Daoy (cell line): ENCODE data around the gene ESRRA. TPM values are rescaled to one million over a fixed set of nuclear protein-coding genes. Genes with fewer than 3 reads are reported as not detected.

Experiments used
- DNase-seq: peaks from one replicate; pipeline ENCODE4 v3.0.0-alpha.2; 2015; ENCODE audit warnings: low read depth
- total RNA-seq: library from RNA; depleted of rRNA; stranded (reverse); fragments of >200 nt; shearing (Covaris generic); gene quantifications from 2 replicates; pipeline ENCODE4 v1.2.3, GENCODE V29; 2014; rRNA removed

ESRRA gene
- 35.0 and 37.5 TPM in 2 replicates for total RNA-seq

DNA sequence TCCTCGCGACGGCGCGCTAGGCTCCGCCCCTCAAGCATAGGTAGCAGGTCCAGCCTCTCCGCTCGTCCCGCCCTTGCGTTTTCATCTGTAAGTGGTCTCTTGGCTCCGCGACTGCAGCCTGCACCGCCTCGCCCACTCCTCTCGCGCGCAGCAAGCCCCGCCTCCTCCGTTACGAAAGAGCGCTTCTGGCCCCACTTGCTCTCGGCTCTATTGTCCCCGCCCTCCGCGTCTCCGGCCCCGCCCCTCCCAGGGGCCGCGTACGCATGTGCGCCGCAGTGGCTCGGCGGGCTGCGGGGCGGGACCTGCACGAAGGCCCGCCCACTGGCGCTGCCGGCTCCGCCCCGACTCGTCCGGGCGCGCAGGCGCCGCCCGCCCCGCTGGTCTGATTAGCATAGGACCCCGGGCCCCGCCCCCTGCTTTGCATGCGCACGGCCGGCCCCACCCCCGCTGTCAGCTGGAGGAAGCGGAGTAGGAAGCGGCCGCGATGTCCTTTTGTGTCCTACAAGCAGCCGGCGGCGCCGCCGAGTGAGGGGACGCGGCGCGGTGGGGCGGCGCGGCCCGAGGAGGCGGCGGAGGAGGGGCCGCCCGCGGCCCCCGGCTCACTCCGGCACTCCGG is at the start of gene ESRRA:
TSS of gene ESRRA (plus strand) at position 450 of the 616 bp plus-strand sequence. CDS start 1,656 bp downstream, outside the sequence.
- DNase-seq, result peak; percentile 98

DNA sequence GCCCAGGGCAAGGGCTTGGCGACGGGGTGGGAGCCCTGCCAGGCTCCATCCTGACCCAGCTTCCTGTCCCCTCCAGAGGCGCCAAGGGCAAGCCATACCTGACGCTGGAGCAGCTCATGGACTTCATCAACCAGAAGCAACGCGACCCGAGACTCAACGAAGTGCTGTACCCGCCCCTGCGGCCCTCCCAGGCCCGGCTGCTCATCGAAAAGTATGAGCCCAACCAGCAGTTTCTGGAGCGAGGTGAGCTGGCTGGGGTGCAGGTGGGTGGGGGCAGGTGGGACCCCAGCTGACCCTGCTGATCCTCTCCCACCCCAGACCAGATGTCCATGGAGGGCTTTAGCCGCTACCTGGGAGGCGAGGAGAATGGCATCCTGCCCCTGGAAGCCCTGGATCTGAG is 49.0 kb upstream of the ESRRA start:
- no peak for DNase-seq

DNA sequence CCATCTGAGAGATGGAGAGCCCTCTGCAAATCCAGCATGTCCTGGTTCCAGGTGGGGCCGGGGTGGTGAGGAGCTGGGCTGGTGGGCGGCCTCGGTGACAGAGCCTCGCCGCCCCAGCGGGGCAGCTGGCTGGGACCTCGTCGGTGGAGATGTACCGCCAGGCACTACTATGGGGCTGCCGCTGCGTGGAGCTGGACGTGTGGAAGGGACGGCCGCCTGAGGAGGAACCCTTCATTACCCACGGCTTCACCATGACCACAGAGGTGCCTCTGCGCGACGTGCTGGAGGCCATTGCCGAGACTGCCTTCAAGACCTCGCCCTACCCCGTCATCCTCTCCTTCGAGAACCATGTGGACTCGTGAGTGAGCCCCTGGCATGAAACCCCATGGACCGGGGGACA is 47.0 kb upstream of the ESRRA start:
- no peak for DNase-seq

DNA sequence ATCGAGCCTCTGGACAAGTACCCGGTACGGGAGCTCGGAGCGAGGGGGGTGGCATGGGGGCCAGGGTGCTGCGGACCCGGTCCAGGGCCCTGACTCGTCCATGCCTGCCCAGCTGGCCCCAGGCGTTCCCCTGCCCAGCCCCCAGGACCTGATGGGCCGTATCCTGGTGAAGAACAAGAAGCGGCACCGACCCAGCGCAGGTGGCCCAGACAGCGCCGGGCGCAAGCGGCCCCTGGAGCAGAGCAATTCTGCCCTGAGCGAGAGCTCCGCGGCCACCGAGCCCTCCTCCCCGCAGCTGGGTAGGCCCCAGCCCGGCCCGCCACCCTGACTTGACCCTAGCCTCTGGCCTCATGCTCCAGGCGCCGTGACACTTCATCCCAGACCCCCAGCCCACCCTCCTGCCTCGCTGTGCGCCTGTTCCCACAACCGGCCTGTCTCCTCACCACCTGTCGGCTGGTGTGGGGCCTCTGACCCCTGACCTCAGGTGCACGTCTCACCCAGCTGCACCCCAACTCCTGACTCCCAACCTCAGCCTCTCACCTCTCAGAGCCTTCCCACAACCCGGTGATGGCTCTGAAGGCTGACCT is 46.3 kb upstream of the ESRRA start:
- DNase-seq, result no peak

DNA sequence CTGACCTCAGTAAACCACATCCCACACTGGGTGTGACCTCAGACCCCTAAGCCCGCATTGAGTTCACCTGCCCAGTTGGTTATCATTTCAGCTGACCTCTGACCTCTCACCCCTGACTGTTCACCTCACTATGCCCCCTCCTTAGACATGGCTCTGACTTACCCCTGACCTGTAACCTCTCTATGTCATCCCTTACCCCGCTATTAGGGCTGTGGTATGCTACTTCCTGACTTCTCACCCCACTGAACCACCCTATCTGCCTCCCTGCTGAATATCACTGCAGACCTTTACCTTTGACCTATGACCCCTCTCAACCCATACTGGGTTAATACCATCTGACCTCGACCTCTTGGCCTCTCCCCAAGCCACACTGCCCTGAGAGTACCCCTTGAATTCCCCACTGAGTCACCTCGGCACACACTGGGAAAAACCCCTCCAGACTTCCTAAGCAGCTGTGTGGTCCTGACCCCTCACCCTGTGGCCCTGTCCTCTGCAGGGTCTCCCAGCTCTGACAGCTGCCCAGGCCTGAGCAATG is 45.7 kb upstream of the ESRRA start:
- DNase-seq, result no peak

DNA sequence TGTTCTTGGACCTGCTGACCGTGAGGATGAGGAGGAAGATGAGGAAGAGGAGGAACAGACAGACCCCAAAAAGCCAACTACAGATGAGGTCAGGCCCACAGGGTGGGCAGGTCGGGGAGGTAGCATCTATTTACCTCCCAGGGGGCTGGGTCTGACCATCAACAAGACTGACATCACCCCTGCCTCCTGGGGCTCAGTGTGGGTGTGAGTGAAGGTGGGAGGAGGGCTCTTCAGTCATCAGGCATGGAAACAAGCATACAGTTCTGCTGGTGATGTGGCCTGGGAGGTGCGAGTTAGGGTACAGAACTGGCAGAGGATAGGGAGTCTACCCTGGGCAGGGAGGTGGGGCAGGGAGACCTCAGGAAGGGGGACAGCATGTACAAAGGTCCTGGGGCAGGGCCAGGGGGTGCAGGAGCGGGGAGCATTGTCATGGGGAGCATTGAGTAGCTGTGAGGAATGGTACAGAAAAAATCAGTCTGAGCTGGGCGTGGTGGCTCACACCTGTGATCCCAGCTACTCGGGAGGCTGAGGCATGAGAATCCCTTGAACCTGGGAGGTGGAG is 45.1 kb upstream of the ESRRA start:
- no peak for DNase-seq

DNA sequence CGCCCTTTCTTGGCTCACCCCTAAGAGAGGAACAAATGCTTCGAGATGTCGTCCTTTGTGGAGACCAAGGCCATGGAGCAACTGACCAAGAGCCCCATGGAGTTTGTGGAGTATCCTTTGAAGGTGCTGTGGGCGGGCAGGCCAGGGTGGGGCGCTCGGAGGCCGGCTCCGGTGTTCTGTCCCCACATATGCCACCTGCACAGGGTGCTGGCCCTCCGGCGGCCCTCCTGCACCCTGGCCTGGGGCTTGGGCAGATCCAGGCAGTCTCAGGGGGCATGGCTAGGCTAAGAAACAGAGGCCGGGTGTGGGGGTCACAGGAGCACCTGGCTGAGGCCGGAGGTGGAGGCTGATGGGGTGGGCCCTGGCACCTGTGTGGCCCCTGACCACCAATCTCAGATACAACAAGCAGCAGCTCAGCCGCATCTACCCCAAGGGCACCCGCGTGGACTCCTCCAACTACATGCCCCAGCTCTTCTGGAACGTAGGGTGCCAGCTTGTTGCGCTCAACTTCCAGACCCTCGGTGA is 43.7 kb upstream of the ESRRA start:
- DNase-seq, result no peak

DNA sequence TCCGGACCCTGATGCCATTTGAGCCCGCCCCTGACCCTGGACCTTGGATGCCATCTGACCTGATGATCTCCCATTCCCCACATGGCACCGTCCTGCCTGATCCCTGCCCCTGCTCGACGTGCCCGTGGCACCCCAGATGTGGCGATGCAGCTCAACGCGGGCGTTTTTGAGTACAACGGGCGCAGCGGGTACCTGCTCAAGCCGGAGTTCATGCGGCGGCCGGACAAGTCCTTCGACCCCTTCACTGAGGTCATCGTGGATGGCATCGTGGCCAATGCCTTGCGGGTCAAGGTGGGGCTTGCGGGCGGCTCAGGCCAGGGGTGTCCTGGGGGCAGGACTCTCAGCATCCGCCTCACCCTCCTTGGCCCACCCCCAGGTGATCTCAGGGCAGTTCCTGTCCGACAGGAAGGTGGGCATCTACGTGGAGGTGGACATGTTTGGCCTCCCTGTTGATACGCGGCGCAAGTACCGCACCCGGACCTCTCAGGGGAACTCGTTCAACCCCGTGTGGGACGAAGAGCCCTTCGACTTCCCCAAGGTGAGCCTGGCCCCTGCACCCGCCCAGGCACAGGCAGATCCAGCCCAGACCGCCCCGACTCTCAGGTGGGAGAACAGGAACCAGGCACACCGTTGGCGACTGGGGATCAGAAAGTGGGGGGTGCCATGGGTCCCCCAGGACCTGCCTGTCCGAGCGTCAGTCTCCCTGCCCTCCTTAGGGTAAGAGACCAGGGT is 42.9 kb upstream of the ESRRA start:
- DNase-seq, result no peak

DNA sequence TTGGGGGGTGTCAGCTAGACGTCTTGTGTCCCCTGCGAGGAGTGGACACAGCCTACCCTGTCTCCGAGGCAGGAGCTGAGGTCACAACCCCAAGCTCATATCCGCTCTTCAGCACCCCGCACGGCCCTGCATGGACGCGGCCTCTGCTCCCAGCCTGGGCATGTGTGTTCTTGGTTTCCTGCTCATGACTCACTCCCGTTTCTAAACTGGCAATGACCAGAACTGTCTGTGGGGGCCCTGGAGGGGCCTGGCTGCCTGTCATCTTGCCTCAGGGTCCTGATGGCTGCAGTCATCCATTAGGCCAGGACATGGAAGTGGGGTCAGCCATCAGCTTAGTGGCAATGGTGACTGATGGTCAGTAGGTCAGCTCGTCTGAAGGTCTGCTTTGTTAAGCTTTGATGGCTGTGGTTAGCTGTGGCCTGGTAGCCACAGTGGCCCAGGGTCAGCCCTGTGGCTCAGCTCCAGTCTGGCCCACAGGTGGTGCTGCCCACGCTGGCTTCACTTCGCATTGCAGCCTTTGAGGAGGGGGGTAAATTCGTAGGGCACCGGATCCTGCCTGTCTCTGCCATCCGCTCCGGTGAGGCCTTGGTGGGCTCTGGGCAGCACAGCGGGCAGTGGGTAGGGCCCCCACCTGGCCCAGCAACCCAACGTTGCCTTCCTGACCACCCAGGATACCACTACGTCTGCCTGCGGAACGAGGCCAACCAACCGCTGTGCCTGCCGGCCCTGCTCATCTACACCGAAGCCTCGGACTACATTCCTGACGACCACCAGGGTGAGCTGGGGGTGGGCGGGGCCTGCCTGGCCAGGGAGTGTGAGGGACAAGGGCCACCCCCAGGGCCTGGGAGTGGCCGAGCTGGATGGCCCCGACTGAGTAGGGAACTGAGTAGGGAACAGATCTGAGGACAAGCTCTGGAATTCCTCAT is 42.0 kb upstream of the ESRRA start:
- peak; percentile 77 for DNase-seq

DNA sequence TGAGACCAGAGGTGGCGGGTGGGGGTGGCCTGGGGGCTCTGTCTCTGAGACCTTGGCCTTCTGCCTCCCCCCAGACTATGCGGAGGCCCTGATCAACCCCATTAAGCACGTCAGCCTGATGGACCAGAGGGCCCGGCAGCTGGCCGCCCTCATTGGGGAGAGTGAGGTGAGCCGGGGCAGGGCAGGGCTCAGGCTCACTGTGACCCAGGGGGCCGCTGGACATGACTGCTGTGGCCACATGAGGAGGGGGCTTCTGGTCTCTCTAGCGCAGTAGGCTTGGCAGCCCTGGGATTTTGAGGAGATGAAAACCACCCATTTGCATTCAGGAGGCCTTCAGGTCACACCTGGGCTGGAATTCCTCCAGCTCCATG is 41.4 kb upstream of the ESRRA start:
- no peak for DNase-seq

DNA sequence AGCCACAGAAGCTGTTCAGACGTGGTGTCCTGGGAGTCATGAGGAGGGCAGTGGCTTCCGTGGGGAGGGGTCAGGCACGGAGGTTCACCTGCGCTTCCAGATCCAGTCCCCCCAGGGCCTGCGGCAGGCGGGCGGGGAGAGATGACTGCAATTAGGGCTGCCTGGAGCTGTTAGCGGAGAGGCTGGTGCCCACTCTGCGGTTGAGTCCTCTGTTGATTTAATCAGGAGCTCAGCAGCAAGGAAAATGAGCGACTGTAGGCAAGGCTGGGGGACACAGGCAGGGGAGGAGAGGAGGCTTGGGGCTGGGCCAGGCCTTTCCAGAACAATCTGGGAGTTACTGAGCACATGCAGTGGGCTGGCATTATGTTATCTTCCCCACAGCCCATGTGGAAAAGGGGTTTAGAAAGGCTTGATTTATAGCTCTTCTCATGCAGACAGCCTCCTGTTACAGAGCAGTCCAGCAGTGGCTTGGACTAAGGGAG is 40.9 kb upstream of the ESRRA start:
- DNase-seq, result no peak

DNA sequence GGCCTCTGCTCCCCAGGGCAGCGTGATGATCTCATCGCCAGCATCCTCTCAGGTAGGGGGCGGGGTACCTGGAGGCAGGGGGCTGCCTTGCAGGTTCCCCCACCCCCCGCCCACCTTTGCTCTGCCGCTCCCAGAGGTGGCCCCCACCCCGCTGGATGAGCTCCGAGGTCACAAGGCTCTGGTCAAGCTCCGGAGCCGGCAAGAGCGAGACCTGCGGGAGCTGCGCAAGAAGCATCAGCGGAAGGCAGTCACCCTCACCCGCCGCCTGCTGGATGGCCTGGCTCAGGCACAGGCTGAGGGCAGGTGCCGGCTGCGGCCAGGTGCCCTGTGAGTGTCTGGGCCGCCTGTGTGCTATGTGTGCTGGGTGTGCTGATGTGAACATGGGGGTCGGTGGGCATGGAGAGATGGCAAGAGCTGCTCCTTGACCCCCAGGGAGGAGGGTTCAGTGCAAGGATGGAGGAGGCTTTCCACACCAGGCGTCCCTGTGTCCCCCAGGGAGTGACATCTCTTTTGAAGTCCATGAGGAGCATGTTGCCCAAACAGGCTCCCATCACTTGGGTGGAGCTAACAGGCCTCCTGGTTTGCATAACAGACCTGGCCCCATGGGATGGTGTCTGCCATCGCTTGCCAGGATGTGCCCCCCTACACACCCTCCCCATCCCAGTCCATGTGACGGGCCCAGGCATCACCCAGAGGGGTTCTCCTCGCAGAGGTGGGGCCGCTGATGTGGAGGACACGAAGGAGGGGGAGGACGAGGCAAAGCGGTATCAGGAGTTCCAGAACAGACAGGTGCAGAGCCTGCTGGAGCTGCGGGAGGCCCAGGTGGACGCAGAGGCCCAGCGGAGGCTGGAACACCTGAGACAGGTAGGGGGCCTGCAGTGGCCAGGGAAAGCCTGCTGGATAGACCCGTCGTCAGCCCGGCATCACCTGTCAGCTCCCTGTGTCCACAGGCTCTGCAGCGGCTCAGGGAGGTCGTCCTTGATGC is 39.9 kb upstream of the ESRRA start:
- no peak for DNase-seq

DNA sequence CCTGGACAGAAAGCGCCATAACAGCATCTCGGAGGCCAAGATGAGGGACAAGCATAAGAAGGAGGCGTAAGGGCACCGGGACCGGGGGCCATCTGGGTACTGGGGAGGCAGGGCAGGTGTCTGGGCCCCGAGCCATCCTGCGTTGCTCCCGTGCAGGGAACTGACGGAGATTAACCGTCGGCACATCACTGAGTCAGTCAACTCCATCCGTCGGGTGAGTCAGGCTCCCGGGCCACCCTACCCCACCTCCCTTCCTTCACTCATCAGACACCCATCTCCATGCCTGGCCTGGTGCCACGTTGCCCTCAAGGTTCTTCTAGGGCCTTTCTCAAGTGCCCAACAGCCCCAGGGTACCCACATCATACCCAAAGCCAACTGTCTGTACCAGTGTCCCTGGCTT is 39.0 kb upstream of the ESRRA start:
- no peak for DNase-seq

DNA sequence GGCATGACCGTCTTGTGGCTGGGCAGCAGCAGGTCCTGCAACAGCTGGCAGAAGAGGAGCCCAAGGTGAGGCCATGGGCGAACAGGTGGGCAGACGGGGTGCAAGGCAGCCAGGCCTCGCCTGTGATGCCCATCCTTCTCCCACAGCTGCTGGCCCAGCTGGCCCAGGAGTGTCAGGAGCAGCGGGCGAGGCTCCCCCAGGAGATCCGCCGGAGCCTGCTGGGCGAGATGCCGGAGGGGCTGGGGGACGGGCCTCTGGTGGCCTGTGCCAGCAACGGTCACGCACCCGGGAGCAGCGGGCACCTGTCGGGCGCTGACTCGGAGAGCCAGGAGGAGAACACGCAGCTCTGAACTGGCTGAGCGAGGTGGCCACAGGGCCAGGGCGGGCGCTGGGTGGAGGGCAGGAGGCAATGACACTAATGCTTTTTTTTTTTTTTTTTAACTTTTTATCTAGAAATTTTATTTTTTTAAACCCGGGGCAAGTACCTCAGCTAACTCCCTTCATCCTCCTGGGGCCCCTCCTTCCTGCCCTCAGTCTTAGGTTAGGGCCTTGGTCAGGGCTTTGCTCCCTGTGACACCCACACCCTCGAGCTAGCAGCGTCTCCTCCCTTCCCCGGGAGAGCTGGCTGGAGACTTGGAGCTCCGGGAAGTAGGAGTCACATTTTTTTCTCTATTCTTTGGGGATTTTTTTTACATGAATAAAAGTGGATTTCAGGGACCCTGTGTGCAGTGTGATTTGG is 37.9 kb upstream of the ESRRA start:
- no peak for DNase-seq

DNA sequence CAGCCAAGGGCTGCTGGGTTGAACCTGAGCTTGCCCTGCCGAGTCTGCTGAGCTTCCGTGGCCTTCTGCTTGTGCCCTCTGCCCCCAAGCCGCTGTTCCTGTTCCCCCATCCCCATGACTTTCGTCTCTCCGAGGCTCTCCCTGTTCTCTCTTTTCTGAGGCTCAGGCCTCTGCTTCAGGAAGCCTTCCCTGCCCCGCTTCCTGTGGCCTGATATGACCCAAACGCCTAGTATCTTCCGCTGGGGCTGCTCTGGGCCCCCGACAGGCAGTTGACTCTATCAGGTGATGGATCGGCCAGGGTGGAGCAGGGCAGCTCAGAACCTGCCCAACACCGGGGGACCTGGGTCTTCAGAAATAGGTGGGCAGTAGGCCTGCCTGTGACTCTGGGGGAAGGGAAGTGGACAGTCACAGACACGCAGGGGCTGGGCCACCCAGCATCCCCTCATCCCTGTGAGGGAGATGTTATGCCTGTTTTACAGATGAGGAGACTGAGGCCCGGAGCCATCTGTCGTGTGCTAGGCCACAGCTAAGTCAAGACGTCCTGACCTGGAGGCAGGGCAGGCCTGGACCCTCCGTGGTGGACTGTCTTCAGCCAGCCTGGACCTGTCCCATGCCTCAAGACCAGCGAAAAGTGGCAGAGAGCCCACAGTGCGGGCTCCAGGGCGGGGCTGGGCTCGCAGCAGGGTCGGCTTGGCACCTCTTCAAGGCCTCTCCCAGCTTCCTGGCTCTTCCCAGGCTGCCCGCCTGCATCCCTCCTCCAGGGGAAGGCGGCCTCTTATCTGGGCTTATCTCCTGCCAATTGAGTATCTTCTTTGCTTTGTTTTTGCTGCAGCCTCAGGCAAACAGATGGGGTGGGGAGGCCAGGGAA is 37.1 kb upstream of the ESRRA start:
- peak; percentile 79 for DNase-seq

DNA sequence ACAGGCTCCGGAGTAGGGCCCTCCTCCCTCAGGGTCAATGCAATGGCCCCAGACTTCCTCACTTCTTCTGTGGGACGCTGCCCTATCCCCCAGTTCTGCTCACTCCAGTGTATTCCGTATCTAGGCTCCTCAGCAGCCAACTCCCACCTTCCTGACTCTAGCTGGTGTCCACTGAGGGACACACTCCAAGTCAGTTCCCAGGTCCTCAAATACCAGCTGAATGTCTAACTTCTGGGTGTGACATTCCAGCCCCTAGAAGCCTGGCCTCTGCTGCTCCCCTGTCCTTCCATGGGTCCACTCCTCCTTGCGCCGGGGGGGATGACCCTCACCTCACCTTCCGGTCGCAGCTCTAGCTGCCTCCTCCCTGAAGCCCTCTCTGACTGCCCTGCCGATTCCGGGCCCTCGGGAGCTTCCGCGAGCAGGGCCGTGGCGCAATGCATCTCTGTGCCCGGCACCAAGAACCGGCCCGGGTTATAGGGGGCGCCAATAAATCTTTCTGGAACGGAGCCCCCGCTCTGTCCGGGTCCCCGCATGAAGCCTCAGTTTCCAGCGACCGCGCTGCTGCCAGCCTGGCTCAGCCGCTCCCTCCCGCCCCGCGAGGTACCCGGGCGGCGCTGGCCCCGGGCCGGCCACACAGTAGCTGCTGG is 36.3 kb upstream of the ESRRA start:
- no peak for DNase-seq

DNA sequence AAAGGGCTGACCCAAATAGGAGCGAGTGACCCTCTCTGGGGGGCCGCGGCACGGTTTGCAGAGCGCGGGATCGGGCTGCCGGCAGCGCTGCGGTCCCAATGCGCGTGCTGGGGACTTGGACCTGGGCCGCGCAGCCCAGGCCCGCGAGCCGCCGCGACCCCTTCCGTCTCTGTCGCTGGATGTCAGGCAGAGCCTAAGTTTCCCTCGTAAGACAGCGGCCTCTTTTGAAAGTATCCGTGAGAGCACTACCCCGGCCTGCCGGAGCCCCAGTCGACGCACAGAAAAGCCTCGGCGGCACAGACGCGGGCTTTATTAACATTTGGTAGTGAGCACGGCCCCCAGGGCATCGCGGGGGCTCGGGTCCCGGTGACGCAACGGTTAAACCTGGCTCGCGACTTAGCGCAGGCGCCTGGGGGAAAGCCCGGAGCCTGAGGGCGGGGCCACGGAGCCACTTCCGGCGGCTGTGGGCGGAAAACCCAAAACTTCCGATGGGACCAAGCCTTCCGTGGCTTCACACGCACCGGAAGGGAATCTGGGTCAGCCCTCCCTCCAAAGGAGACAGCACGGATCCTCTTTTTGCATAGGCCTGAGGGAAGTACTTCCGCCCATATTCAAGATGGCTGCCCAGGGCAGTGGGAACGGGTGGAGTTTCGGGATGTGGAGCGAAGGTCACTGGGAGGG is 35.6 kb upstream of the ESRRA start:
- peak; percentile 99 for DNase-seq
